PC-9 (cell line): Measurements from ENCODE around the gene ETAA1. TPM values are rescaled to one million over a fixed set of nuclear protein-coding genes. Genes with fewer than 3 reads are reported as not detected.

Experiments used
- Bru-seq: library from RNA; stranded (reverse); fragments of 400-500 nt; gene quantifications from one replicate; lab custom pipeline; 2021; lab: Mats Ljungman, UMichigan
- BruChase-seq, 2 experiments: library from RNA; stranded (reverse); fragments of 400-500 nt; gene quantifications; one replicate each; lab custom pipeline; 2021; lab: Mats Ljungman, UMichigan
- BruUV-seq: library from RNA; stranded (reverse); fragments of 400-500 nt; replicated peaks from 2 replicates; lab custom pipeline; 2021; lab: Mats Ljungman, UMichigan
- CTCF ChIA-PET: fragments of 300-600 bp; sonication (Branson Sonifier 250); formaldehyde crosslinking; loops from one replicate; lab custom pipeline; 2022; ENCODE audit warnings: antibody characterized with exemption; lab: Charles Lee
- POLR2A ChIA-PET: fragments of 300-600 bp; sonication (Branson Sonifier 250); formaldehyde crosslinking; loops from one replicate; lab custom pipeline; 2022; ENCODE audit warnings: antibody characterized with exemption; ENCODE audit not compliant: unreplicated experiment; lab: Charles Lee
- DNase-seq, 2 experiments: peaks; one replicate each; pipeline versions ENCODE4 v3.0.0 to v3.0.0-alpha.2; 2015 to 2022; ENCODE audit warnings: mixed read lengths in 1 of 2
- H2AFZ ChIP-seq: fragments of 200-600 bp; sonication (generic); 2 replicates; pipeline ENCODE4 v1.8.1; 2017; ENCODE audit warnings: antibody characterized with exemption
- H3F3A ChIP-seq: fragments of 200-600 bp; sonication (generic); 2 replicates; pipeline ENCODE4 v1.8.1; 2017; ENCODE audit warnings: antibody characterized with exemption, mild to moderate bottlenecking, low read depth; ENCODE audit not compliant: insufficient read depth
- H3K27ac ChIP-seq: fragments of 200-600 bp; sonication (generic); 2 replicates; pipeline ENCODE4 v1.6.1; 2016; ENCODE audit warnings: mixed run types
- H3K27me3 ChIP-seq: fragments of 200-600 bp; sonication (generic); 2 replicates; pipeline ENCODE4 v1.6.1; 2016; ENCODE audit warnings: low read depth, mixed run types; ENCODE audit not compliant: insufficient read depth
- H3K36me3 ChIP-seq: fragments of 200-600 bp; sonication (generic); 2 replicates; pipeline ENCODE4 v1.6.1; 2016; ENCODE audit warnings: low read depth, mixed run types
- H3K4me1 ChIP-seq: fragments of 200-600 bp; sonication (generic); replicated peaks from 2 replicates; pipeline ENCODE4 v1.6.1; 2016; ENCODE audit warnings: mixed run types; ENCODE audit not compliant: insufficient read depth
- H3K4me2 ChIP-seq: fragments of 200-600 bp; sonication (generic); 2 replicates; pipeline ENCODE4 v1.6.1; 2017; ENCODE audit warnings: mixed run types
- H3K4me3 ChIP-seq: fragments of 200-600 bp; sonication (generic); 2 replicates; pipeline ENCODE4 v1.6.1; 2016; ENCODE audit warnings: mixed run types
- H3K79me2 ChIP-seq: fragments of 200-600 bp; sonication (generic); 2 replicates; pipeline ENCODE4 v1.6.1; 2017; ENCODE audit warnings: low read depth, mixed run types
- H3K9me2 ChIP-seq: fragments of 200-600 bp; sonication (generic); 2 replicates; pipeline ENCODE4 v1.8.1; 2017; ENCODE audit warnings: mild to moderate bottlenecking; ENCODE audit not compliant: insufficient read depth
- H3K9me3 ChIP-seq: fragments of 200-600 bp; sonication (generic); 2 replicates; pipeline ENCODE4 v1.8.1; 2016; ENCODE audit warnings: low read depth; ENCODE audit not compliant: insufficient read depth
- H4K20me1 ChIP-seq: fragments of 200-600 bp; sonication (generic); 2 replicates; pipeline ENCODE4 v1.8.1; 2017; ENCODE audit not compliant: insufficient read depth
- EZH2 ChIP-seq: fragments of 200-600 bp; sonication (generic); IDR thresholded peaks from 2 replicates; pipeline ENCODE4 v1.8.0; 2017; ENCODE audit warnings: antibody characterized with exemption, low read depth
- intact Hi-C: fragments of 100-400 bp; cut with micrococcal nuclease; formaldehyde crosslinking; loops from one replicate; pipeline ENCODE4 v1.10.0; 2022; ENCODE audit not compliant: unreplicated experiment
- long read RNA-seq: library from polyadenylated mRNA; stranded (forward); transcript quantifications from one replicate; pipeline ENCODE4 v2.0.0, GENCODE V29; 2022
- total RNA-seq: library from RNA; stranded (reverse); gene quantifications from 2 replicates; pipeline ENCODE4 v1.2.3, GENCODE V29; 2021
- TF ChIP-seq, protein P1 (sequence below): fragments of 200-600 bp; sonication (generic); conservative IDR thresholded peaks from 2 replicates; pipeline ENCODE4 v1.6.1; 2017; ENCODE audit warnings: mixed run types, antibody characterized with exemption, mild to moderate bottlenecking, moderate library complexity

The ETAA1 gene
- 17.1 and 25.3 TPM in 2 replicates for total RNA-seq
- percentile 96 among the genes with signal in this experiment for Bru-seq, nascent RNA
- percentile 97 among the genes with signal in this experiment for BruChase-seq, experiment 1, labeled RNA remaining after a 2-hour chase
- percentile 89 among the genes with signal in this experiment for BruChase-seq, experiment 2, labeled RNA remaining after a 6-hour chase
- long read RNA-seq, transcript ETAA1-201 (6 exons, 3,418 nt) = major isoform, 10 of 19 reads
- long read RNA-seq, partial matches to known transcripts = 4 of 19 reads
- long read RNA-seq, other reads (novel, unspliced or antisense) = 4 of 19 reads

DNA sequence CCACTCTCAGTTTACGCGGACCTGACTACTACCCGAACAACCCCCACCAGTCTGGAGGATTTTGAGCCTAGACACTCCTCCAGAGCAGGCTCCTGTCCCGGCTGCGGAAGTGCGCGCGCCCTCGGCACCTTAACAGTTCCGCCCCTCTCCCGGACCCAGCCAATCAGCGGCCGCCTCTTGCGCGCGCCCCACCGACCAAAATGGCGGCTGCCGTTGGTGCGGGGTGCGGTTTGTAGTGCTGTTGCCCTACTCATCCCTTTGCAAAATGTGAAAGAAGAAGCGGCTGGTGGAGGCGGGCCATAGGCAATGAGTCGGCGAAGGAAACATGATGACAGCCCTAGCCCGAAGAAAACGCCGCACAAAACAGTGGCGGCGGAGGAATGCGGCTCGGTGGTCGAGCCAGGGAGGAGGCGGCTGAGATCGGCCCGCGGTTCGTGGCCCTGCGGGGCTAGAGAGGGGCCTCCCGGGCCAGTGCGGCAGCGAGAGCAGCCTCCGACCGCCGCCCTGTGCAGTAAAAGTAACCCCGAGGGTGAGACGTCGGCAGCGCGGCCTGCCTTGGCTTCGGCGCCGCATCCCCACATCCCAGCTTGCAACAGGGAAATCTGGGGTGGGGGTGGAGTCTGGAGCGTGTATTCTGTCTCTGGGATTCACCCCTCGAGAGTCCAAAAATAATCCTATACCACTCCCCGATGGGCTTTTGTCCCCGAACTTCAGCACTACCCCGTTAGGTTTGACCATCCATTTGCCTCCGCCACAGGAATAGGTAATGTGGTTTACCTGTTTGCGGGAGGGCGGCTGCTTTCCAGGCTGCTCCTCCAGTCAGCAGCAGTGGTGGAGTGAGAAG is at the start of gene ETAA1:
Gene ETAA1, plus strand, starts transcription at position 191 of the 844 bp plus-strand sequence. Its CDS starts 116 bp downstream, at position 307.
- intact Hi-C loops = loop anchor here (1.0 kb wide), 2 partner anchors 107 to 137 kb away; no protein-coding TSS in a partner anchor
- H3K9me3 ChIP-seq = no peaks in the 10 kb centered on the region
- peak within 1 kb of the TSS; percentile 78 for H3K4me3 ChIP-seq
- H3K4me1 ChIP-seq = peaks cover 34% of the 10 kb centered on the region
- no peaks in the 10 kb centered on the region for H3K9me2 ChIP-seq
- H3K4me2 ChIP-seq = peak within 1 kb of the TSS; percentile 76
- CTCF ChIA-PET = no interaction called here
- peak within 1 kb of the TSS; percentile 95 for H2AFZ ChIP-seq
- peak within 1 kb of the TSS; percentile 57 for H3K27ac ChIP-seq
- DNase-seq = peak; percentile 75 to 90
- POLR2A ChIA-PET = interaction anchor here (0.6 kb wide), 1 partner anchor 962 kb away, joined by 4 read pairs; no protein-coding TSS in a partner anchor
- H3K79me2 ChIP-seq = peaks cover 33% of the 10 kb centered on the region
- H3K36me3 ChIP-seq = peaks cover 18% of the 10 kb centered on the region
- BruUV-seq = TSS peak; percentile 85
- peaks cover 17% of the 10 kb centered on the region for H3F3A ChIP-seq
- no peaks in the 10 kb centered on the region for H4K20me1 ChIP-seq
- no peaks in the 10 kb centered on the region for H3K27me3 ChIP-seq
- TF ChIP-seq EZH2 = no peak
- TF ChIP-seq, protein P1, sequence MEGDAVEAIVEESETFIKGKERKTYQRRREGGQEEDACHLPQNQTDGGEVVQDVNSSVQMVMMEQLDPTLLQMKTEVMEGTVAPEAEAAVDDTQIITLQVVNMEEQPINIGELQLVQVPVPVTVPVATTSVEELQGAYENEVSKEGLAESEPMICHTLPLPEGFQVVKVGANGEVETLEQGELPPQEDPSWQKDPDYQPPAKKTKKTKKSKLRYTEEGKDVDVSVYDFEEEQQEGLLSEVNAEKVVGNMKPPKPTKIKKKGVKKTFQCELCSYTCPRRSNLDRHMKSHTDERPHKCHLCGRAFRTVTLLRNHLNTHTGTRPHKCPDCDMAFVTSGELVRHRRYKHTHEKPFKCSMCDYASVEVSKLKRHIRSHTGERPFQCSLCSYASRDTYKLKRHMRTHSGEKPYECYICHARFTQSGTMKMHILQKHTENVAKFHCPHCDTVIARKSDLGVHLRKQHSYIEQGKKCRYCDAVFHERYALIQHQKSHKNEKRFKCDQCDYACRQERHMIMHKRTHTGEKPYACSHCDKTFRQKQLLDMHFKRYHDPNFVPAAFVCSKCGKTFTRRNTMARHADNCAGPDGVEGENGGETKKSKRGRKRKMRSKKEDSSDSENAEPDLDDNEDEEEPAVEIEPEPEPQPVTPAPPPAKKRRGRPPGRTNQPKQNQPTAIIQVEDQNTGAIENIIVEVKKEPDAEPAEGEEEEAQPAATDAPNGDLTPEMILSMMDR = no peak

DNA sequence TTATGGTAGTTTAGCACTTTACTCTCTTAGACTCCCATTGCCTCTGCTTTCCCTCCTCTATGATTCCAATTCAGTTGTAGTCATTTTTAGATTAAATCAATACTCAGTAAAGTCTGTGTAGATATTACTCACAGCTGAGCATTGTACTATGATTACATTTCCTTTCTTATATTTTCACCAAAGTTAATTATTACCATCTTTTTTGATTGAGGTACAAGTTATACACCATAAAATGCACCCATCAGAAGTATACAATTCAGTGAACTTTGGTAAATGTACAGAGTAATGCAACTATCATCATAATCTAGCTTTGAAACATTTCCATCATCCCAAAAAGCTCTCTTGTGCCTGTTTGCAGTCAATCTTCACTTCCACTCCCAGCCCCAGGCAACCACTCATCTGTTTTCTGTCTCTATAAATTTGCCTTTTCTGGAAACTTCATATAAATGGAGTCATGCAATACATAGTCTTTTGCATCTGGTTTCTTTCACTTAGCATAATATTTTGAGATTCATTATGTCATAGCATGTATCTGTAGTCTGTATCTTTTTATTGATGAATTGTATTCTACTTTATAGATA is 30.2 kb upstream of the ETAA1 start:
- Histone ChIP-seq H3K4me2 (no peak overlapping the region), H3K9me3 (no peaks in the 10 kb centered on the region), H3K79me2 (no peaks in the 10 kb centered on the region), H3K4me3 (no peak overlapping the region), H3K36me3 (no peaks in the 10 kb centered on the region), H3F3A (no peaks in the 10 kb centered on the region), H4K20me1 (no peaks in the 10 kb centered on the region), H3K9me2 (no peaks in the 10 kb centered on the region), H3K27ac (no peak overlapping the region), H3K4me1 (no peaks in the 10 kb centered on the region), H3K27me3 (no peaks in the 10 kb centered on the region), H2AFZ (no peak overlapping the region)
- POLR2A ChIA-PET = no interaction called here
- CTCF ChIA-PET = no interaction called here
- DNase-seq = no peak
- intact Hi-C loops = no loop called here
- BruUV-seq = no TSS peak
- TF ChIP-seq, protein P1 = no peak
- TF ChIP-seq EZH2 = no peak

DNA sequence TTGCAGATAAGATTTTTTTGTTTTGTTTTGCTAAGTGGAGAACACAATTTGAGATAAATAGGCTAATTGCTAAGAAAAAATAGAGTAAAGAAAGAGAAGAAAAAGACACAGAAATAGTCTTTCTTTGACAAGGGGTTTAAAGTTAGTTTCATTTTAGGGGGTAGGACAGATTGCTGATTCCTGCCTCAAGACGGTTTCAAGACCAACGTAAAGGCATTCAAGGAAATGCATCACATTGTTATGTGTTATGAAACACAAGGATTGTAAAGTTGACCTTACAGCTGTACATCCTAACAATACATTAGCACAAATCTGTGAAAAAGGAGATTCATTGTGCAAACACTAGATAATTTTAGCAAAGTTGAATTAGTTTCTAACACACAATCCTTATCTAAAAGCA is 22.7 kb upstream of the ETAA1 start:
- ChIA-PET CTCF (no interaction called here), POLR2A (no interaction called here)

More for the DNA sequence above, 22.7 kb upstream of the ETAA1 start:
- intact Hi-C loops = no loop called here
- Histone ChIP-seq H3F3A (no peaks in the 10 kb centered on the region), H3K79me2 (no peaks in the 10 kb centered on the region), H3K9me2 (no peaks in the 10 kb centered on the region), H3K9me3 (no peaks in the 10 kb centered on the region), H3K27me3 (no peaks in the 10 kb centered on the region), H3K4me3 (no peak overlapping the region), H2AFZ (no peak overlapping the region), H4K20me1 (no peaks in the 10 kb centered on the region), H3K4me1 (no peaks in the 10 kb centered on the region), H3K36me3 (no peaks in the 10 kb centered on the region), H3K27ac (no peak overlapping the region), H3K4me2 (no peak overlapping the region)
- no peak for TF ChIP-seq EZH2
- TF ChIP-seq, protein P1 = no peak
- DNase-seq = no peak
- no TSS peak for BruUV-seq
